22Rv1 (cell line): ENCODE results near the gene ANTKMT.

Experiments
- ZFX ChIP-seq: fragments of 450-650 bp; IDR thresholded peaks from 2 replicates; pipeline ENCODE4 v1.6.1; 2017; ENCODE audit warnings: antibody characterized with exemption, borderline replicate concordance
- TF ChIP-seq, protein P1 (sequence below): fragments of 450-650 bp; IDR thresholded peaks from 2 replicates; pipeline ENCODE4 v1.5.1; 2017; ENCODE audit warnings: mild to moderate bottlenecking

DNA sequence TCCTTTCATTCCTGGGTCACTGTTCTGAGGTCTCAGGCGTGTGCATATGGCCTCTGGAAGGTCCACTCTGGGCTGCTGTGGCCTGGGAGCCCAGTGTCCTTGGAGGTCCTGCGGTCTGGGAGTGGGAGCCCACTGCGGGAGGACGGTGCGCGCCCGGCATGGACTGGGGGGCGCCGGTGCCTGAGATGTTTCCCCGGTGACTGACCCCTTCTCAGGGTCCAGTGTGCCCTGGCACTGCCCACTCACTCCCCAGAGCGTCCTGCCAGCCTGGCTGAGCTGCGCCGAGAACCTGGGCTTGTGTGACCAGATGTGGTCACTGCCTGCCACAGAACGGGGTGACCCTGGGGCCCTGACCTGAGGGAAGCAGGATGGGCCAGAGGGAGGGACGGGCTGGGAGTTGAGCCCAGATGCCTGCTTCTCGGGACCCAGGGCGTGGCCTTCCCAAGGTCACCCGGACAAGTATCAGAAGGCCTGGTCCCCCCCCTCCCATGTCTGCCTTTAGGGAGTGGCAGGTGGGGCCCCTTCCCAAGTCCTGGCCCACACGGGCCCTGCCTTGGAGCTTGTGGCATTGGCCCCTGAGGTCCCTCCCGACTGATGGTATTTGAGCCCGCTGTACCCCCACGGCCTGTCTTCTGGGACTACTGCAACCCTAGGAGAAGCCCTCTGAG, 46.6 kb upstream of the ANTKMT start:
- TF ChIP-seq, protein P1, sequence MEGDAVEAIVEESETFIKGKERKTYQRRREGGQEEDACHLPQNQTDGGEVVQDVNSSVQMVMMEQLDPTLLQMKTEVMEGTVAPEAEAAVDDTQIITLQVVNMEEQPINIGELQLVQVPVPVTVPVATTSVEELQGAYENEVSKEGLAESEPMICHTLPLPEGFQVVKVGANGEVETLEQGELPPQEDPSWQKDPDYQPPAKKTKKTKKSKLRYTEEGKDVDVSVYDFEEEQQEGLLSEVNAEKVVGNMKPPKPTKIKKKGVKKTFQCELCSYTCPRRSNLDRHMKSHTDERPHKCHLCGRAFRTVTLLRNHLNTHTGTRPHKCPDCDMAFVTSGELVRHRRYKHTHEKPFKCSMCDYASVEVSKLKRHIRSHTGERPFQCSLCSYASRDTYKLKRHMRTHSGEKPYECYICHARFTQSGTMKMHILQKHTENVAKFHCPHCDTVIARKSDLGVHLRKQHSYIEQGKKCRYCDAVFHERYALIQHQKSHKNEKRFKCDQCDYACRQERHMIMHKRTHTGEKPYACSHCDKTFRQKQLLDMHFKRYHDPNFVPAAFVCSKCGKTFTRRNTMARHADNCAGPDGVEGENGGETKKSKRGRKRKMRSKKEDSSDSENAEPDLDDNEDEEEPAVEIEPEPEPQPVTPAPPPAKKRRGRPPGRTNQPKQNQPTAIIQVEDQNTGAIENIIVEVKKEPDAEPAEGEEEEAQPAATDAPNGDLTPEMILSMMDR, result no peak
- TF ChIP-seq ZFX, result no peak
